SIG-M5 treated with dmso at 0.1 percent for 504 hours (cell line): ENCODE results near the gene FBXO41.

Experiments
- DNase-seq: peaks from one replicate; lab custom pipeline; 2025; ENCODE audit not compliant: unreplicated experiment; lab: John Stamatoyannopoulos, UW

FBXO41 gene

GRCh38 chr2:73284296-73285158 is at the start of gene FBXO41:
FBXO41 (minus strand) TSS chr2:73284478; CDS start chr2:73269630, 14,848 bp downstream.
- DNase-seq: peak; percentile 86

- no peak for DNase-seq
Measured at GRCh38 chr2:73334045-73334444, 49.8 kb upstream of the FBXO41 start.

- DNase-seq: no peak
Measured at GRCh38 chr2:73333564-73333963, 49.3 kb upstream of the FBXO41 start.

- DNase-seq: no peak
Measured at GRCh38 chr2:73324126-73324725, 39.9 kb upstream of the FBXO41 start.

- DNase-seq: no peak
Measured at GRCh38 chr2:73323551-73323950, 39.3 kb upstream of the FBXO41 start.

- DNase-seq: no peak
Measured at GRCh38 chr2:73314441-73314840, 30.2 kb upstream of the FBXO41 start.

- no peak for DNase-seq
Measured at GRCh38 chr2:73307720-73308119, 23.4 kb upstream of the FBXO41 start.

- no peak for DNase-seq
Measured at GRCh38 chr2:73301636-73302035, 17.4 kb upstream of the FBXO41 start.

GRCh38 chr2:73300926-73301325 is 16.6 kb upstream of the FBXO41 start:
- DNase-seq: no peak

- DNase-seq: no peak
Measured at GRCh38 chr2:73297586-73297985, 13.3 kb upstream of the FBXO41 start.

GRCh38 chr2:73297151-73297559 is 12.9 kb upstream of the FBXO41 start:
- no peak for DNase-seq

GRCh38 chr2:73295751-73296400 is 11.6 kb upstream of the FBXO41 start:
- DNase-seq: no peak

GRCh38 chr2:73294239-73294638 is 10.0 kb upstream of the FBXO41 start:
- DNase-seq: no peak

GRCh38 chr2:73293534-73294171 is 9.4 kb upstream of the FBXO41 start, which contains the start of gene EGR4:
EGR4 (minus strand) TSS chr2:73293548; CDS start chr2:73293317, 231 bp downstream.
- peak; percentile 91 for DNase-seq

- DNase-seq: no peak
Measured at GRCh38 chr2:73292906-73293533, 8.7 kb upstream of the FBXO41 start.

GRCh38 chr2:73292316-73292905 is 8.1 kb upstream of the FBXO41 start:
- no peak for DNase-seq

- DNase-seq: peak; percentile 16
Measured at GRCh38 chr2:73291461-73292315, 7.4 kb upstream of the FBXO41 start.

- DNase-seq: peak; percentile 79
Measured at GRCh38 chr2:73291093-73291460, 6.8 kb upstream of the FBXO41 start.

- peak; percentile 74 for DNase-seq
Measured at GRCh38 chr2:73290049-73290839, 6.0 kb upstream of the FBXO41 start.
